ENCODE measurements around the gene APBB2. TPM values are rescaled to one million over a fixed set of nuclear protein-coding genes. Genes with fewer than 3 reads are reported as not detected.

APBB2 gene
- total RNA-seq, 1 experiment from 2014 or later: 80.7 TPM

- H3K4me3 Mint-ChIP-seq (ENCODE audit: unreplicated experiment): no peak overlapping the region
- Histone ChIP-seq H3K36me3 (ENCODE audit: control insufficient read depth, insufficient read depth, low read length) (no peaks in the 10 kb centered on the region), H3K27me3 (replicated peaks; ENCODE audit: control insufficient read depth, insufficient read depth, low read length) (no peaks in the 10 kb centered on the region), H3K4me1 (no peaks in the 10 kb centered on the region), H3K4me3 (ENCODE audit: low read depth, low read length) (no peak overlapping the region), H3K9me3 (no peaks in the 10 kb centered on the region)
- BruUV-seq (replicated peaks): no TSS peak
- peak overlapping the region; percentile 24 for H3K27ac Mint-ChIP-seq (ENCODE audit: unreplicated experiment)
- intact Hi-C loops (cut with micrococcal nuclease; ENCODE audit: unreplicated experiment): no loop called here
- ChIA-PET CTCF (no interaction called here), POLR2A (no interaction called here)
- H3K27me3 Mint-ChIP-seq (ENCODE audit: insufficient read depth, unreplicated experiment): no peaks in the 10 kb centered on the region
- TF ChIP-seq CTCF (IDR thresholded peaks at IDR 0.05; ENCODE audit: insufficient read depth in 1 of 2, low read depth in 1 of 2, low read length in 1 of 2, severe bottlenecking in 1 of 2, unreplicated experiment in 1 of 2): no peak
- no peaks in the 10 kb centered on the region for H3K9me3 Mint-ChIP-seq (ENCODE audit: unreplicated experiment)
- no peak for DNase-seq
- H3K36me3 Mint-ChIP-seq (ENCODE audit: insufficient read depth, unreplicated experiment): peaks cover 65% of the 10 kb centered on the region
- H3K4me1 Mint-ChIP-seq (ENCODE audit: low read depth, unreplicated experiment): no peaks in the 10 kb centered on the region
These were observed 298.8 kb downstream of the APBB2 start for GRCh38 chr4:40915318-40916217.

GRCh38 chr4:40912460-40913184 lies 301.7 kb downstream of the APBB2 start:
- ChIA-PET CTCF (no interaction called here), POLR2A (no interaction called here)
- H3K4me1 Mint-ChIP-seq (ENCODE audit: low read depth, unreplicated experiment): peaks cover 6% of the 10 kb centered on the region
- TF ChIP-seq CTCF (IDR thresholded peaks at IDR 0.05; ENCODE audit: insufficient read depth in 1 of 2, low read depth in 1 of 2, low read length in 1 of 2, severe bottlenecking in 1 of 2, unreplicated experiment in 1 of 2): no peak
- no peak overlapping the region for H3K27ac Mint-ChIP-seq (ENCODE audit: unreplicated experiment)
- H3K4me3 ChIP-seq (ENCODE audit: low read depth, low read length): no peak overlapping the region
- H3K4me3 Mint-ChIP-seq (ENCODE audit: unreplicated experiment): no peak overlapping the region
- H3K36me3 Mint-ChIP-seq (ENCODE audit: insufficient read depth, unreplicated experiment): peaks cover 61% of the 10 kb centered on the region
- H3K27me3 ChIP-seq (replicated peaks; ENCODE audit: control insufficient read depth, insufficient read depth, low read length): no peaks in the 10 kb centered on the region
- BruUV-seq (replicated peaks): no TSS peak
- H3K36me3 ChIP-seq (ENCODE audit: control insufficient read depth, insufficient read depth, low read length): no peaks in the 10 kb centered on the region; the same call in 1 of the 2 replicates
- no peaks in the 10 kb centered on the region for H3K4me1 ChIP-seq
- intact Hi-C loops (cut with micrococcal nuclease; ENCODE audit: unreplicated experiment): no loop called here
- no peaks in the 10 kb centered on the region for H3K9me3 ChIP-seq
- DNase-seq: no peak
- H3K27me3 Mint-ChIP-seq (ENCODE audit: insufficient read depth, unreplicated experiment): no peaks in the 10 kb centered on the region
- H3K9me3 Mint-ChIP-seq (ENCODE audit: unreplicated experiment): no peaks in the 10 kb centered on the region

- CTCF ChIA-PET: no interaction called here
- DNase-seq: no peak
- no peaks in the 10 kb centered on the region for H3K9me3 ChIP-seq
- peaks cover 60% of the 10 kb centered on the region for H3K36me3 Mint-ChIP-seq (ENCODE audit: insufficient read depth, unreplicated experiment)
- no peaks in the 10 kb centered on the region for H3K27me3 ChIP-seq (replicated peaks; ENCODE audit: control insufficient read depth, insufficient read depth, low read length)
- no peak overlapping the region for H3K27ac Mint-ChIP-seq (ENCODE audit: unreplicated experiment)
- TF ChIP-seq CTCF (IDR thresholded peaks at IDR 0.05; ENCODE audit: insufficient read depth in 1 of 2, low read depth in 1 of 2, low read length in 1 of 2, severe bottlenecking in 1 of 2, unreplicated experiment in 1 of 2): no peak
- intact Hi-C loops (cut with micrococcal nuclease; ENCODE audit: unreplicated experiment): no loop called here
- POLR2A ChIA-PET: no interaction called here
- H3K4me1 Mint-ChIP-seq (ENCODE audit: low read depth, unreplicated experiment): peaks cover 6% of the 10 kb centered on the region
- no peaks in the 10 kb centered on the region for H3K4me1 ChIP-seq
- H3K9me3 Mint-ChIP-seq (ENCODE audit: unreplicated experiment): no peaks in the 10 kb centered on the region
- no peak overlapping the region for H3K4me3 Mint-ChIP-seq (ENCODE audit: unreplicated experiment)
- no TSS peak for BruUV-seq (replicated peaks)
- no peaks in the 10 kb centered on the region; the same call in 1 of the 2 replicates for H3K36me3 ChIP-seq (ENCODE audit: control insufficient read depth, insufficient read depth, low read length)
- H3K27me3 Mint-ChIP-seq (ENCODE audit: insufficient read depth, unreplicated experiment): no peaks in the 10 kb centered on the region
- no peak overlapping the region for H3K4me3 ChIP-seq (ENCODE audit: low read depth, low read length)
These were observed 303.6 kb downstream of the APBB2 start for GRCh38 chr4:40910706-40911105.

All from Caco-2 (cell line).